T-helper 1 cell treated with Interleukin-12 subunit alpha and Interleukin-12 subunit beta and Interleukin-4 antibody, amounts not matched to agents 30 ng/mL and 1 ng/mL, for 36 hours (primary cell): ENCODE data around the gene MSH2. TPM values are rescaled to one million over a fixed set of nuclear protein-coding genes. Genes with fewer than 3 reads are reported as not detected.
"Not testable (repeated sequence)": the region's sequence is repeated elsewhere in the genome, so short reads cannot be mapped to it uniquely, and the experiment has no call there.

Experiments
- intact Hi-C: fragments of 100-400 bp; cut with micrococcal nuclease; formaldehyde crosslinking; loops from one replicate; pipeline ENCODE4 v1.15.1; 2024
- total RNA-seq: library from RNA; stranded (reverse); gene quantifications from 2 replicates; pipeline ENCODE4 v1.2.3, GENCODE V29; 2022

Gene MSH2
- total RNA-seq, result 43.0 and 44.0 TPM in 2 replicates

- intact Hi-C loops, result loop anchor here (1.0 to 5.0 kb wide), 12 partner anchors 15 to 1760 kb away; partner anchors contain the start of genes FBXO11 and PRKCE
Observed at GRCh38 chr2:47402805-47403608, at the start of gene MSH2. MSH2 (plus strand) TSS chr2:47403156; CDS start chr2:47403192, 36 bp downstream.

- intact Hi-C loops, result no loop called here
Observed at GRCh38 chr2:47354013-47354847, 48.7 kb upstream of the MSH2 start.

GRCh38 chr2:47354848-47355204 lies 48.1 kb upstream of the MSH2 start:
- intact Hi-C loops, result no loop called here

GRCh38 chr2:47357483-47357882 lies 45.5 kb upstream of the MSH2 start:
- intact Hi-C loops, result no loop called here

GRCh38 chr2:47359375-47359868 lies 43.5 kb upstream of the MSH2 start:
- intact Hi-C loops, result no loop called here

- intact Hi-C loops, result no loop called here
Observed at GRCh38 chr2:47360283-47360682, 42.7 kb upstream of the MSH2 start.

- intact Hi-C loops, result no loop called here
Observed at GRCh38 chr2:47360927-47361326, 42.0 kb upstream of the MSH2 start.

GRCh38 chr2:47361505-47362229 lies 41.3 kb upstream of the MSH2 start:
- intact Hi-C loops, result not testable (repeated sequence)

GRCh38 chr2:47373747-47374146 lies 29.2 kb upstream of the MSH2 start:
- intact Hi-C loops, result no loop called here

GRCh38 chr2:47375307-47375706 lies 27.6 kb upstream of the MSH2 start:
- intact Hi-C loops, result no loop called here

- intact Hi-C loops, result no loop called here
Observed at GRCh38 chr2:47379384-47379783, 23.6 kb upstream of the MSH2 start.

GRCh38 chr2:47381408-47381807 lies 21.5 kb upstream of the MSH2 start:
- intact Hi-C loops, result no loop called here

GRCh38 chr2:47386551-47386950 lies 16.4 kb upstream of the MSH2 start:
- intact Hi-C loops, result no loop called here

- intact Hi-C loops, result loop anchor here (1.0 kb wide), 3 partner anchors 14 to 379 kb away; partner anchors contain the start of gene MSH2
Observed at GRCh38 chr2:47388888-47389287, 14.1 kb upstream of the MSH2 start.

- intact Hi-C loops, result no loop called here
Observed at GRCh38 chr2:47389692-47390091, 13.3 kb upstream of the MSH2 start.

GRCh38 chr2:47401789-47402554 lies 984 bp upstream of the MSH2 start:
- intact Hi-C loops, result loop anchor here (1.0 to 5.0 kb wide), 9 partner anchors 100 to 1759 kb away; partner anchors contain the start of genes FBXO11 and PRKCE

- intact Hi-C loops, result loop anchor here (1.0 to 5.0 kb wide), 9 partner anchors 100 to 1760 kb away; partner anchors contain the start of genes FBXO11 and PRKCE
Observed at GRCh38 chr2:47402555-47402804, 476 bp upstream of the MSH2 start.

GRCh38 chr2:47403609-47404193 lies 745 bp downstream of the MSH2 start:
- intact Hi-C loops, result loop anchor here (1.0 to 5.0 kb wide), 11 partner anchors 15 to 1761 kb away; partner anchors contain the start of genes FBXO11 and PRKCE

- intact Hi-C loops, result loop anchor here (5.0 kb wide), 1 partner anchor 98 kb away; no protein-coding TSS in a partner anchor
Observed at GRCh38 chr2:47404356-47404755, 1.4 kb downstream of the MSH2 start.

- intact Hi-C loops, result no loop called here
Observed at GRCh38 chr2:47405757-47406156, 2.8 kb downstream of the MSH2 start.
